ENCODE measurements around the gene DOCK7.

Gene DOCK7

DNA sequence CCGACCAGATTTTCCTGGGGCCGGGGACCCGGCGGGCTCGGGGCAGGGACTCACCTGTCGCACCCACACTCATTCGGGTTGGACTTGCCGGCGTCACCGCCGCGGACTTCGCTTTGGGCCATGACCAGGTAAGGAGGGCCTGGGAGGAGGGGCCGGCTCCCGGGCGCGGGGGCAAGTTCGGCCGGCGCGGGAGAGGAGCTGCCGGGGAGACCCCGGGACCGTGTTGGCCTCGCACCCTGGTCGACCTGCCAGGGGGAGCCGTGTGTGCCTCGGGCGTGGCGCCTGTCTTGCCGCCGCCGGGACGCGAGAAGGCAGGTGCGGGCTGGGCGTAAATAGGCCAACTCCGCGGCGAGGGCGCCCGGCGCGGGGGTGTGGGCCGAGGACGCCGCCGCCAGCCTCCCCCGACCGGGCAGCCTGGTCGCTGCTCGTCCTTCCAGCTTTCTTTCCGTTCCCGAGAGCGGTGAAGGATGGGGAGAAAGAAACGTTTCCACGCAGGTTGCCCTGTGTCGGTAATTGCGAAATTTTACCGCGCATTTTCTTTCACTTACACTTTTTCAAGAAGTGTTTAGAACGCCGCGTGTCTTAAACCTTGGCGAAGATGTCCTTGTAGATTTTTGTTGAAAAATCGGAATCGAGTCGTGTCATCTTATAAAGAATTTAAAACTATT lies 250.8 kb downstream of the DOCK7 start:
- DNase-seq = no peak

DNA sequence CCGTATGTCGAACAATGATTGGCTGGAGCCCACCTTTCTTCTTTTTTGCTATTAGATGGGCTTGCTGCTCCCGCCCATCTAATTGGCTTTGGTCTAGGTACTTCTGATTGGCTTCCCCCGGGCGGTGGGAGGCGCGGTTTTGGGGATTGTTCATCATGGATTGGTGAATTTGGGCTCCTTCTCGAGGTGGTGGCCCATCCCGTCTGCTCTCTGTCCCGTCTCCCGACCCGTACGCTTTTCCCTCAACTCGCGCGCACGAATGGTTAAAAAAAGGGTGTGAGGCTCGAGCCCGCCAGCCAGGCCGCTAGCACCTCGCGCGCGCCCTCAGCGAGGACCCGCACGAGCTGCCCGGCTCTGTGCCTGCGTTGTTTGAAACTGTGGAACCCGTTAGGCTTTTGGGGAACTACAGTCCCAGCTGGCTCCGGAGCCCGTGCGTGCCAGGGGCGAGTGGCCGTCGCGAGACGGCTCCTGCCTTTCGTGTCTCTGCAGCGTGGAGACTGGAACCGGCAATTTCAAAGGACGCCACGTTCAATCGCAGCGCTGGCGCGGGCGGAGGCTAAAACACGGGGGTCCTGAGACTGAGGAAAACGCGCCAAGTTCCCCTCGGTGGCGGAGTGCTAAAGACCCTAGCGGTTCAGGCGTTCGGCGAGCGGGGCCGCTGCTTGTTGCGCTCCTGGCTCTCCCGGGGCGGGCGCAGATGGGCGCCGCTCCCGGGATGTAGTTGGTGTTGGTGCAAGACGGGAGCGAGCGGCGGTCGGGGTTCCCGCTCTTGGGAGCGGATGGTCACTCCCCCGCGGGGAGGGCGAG lies 251.5 kb downstream of the DOCK7 start, which contains the start of gene USP1:
TSS of gene USP1 (plus strand) at position 584 of the 807 bp plus-strand sequence. CDS start 2,819 bp downstream, outside the sequence.
- DNase-seq = peak; percentile 99

- no peak for DNase-seq
These were observed 252.1 kb downstream of the DOCK7 start for GRCh38 chr1:62436039-62436465.

DNA sequence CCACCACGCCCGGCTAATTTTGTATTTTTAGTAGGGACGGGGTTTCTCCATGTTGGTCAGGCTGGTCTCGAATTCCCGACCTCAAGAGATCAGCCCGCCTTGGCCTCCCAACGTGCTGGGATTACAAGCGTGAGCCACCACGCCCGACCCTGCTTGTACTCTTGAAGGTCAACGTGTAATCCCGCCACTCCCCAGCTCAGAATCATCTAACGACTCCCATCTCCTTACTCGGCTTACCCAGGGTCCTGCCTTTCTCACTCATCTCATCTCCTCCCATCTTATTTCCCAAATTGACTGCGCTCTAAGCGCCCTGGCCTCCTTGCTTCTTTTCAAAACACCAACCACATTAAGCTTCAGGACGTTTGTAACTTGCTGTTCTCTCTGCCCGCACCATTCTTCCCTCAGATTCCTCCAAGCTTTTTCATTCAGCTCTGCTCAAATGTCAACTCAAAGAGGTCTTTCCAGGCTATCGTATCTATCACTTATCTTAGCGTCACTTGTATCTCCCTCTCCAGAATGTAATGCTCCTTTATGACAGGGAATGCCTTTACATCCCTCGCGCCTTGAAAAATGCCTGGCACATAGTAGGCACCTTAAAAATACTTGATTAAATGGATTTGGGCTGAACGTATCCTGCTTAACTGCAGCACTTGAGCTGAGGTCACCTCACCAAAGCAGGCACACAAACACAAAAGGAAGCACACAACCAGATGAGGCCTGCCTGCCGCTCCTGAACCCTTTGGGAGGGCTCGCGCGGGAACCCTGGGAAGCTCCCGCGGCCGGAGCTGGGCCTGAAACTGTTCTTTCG lies 252.8 kb downstream of the DOCK7 start:
- DNase-seq = no peak

GRCh38 chr1:62434618-62435001 lies 253.6 kb downstream of the DOCK7 start:
- no peak for DNase-seq

DNA sequence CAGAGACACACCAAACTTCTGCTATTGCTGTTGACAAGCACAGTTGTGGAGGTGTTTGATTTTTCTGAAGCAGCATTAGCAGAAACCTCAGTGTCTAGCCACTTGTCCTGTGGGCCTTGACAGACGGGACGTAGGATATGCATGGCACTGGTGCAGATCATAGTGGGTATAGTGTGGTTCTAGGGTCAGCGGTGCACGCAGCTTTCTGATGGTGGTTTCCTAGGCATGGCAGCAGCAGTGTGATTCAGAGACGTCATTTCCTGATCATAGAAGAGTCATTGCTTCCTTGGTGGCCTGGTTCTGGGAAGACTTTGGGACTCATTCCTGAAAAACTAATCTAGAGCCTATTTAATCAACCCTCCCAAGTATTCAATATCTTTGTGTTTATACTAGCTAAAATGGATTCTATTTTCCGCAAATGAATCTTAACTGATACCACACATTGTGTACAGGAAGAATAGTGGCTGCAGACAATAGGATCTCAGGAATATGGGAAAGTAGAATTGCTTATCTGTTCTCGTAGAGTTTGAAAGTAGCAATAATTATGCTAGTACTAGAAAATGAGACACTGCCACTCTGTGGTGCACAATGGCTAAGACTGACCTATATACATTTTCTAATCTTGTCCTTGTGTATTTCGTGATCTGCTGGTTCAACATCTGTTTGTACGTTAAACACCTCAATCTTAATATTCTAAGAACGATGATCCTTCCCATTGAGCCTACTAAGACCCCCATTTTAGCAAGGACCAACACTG lies 254.1 kb downstream of the DOCK7 start:
- DNase-seq = no peak

DNA sequence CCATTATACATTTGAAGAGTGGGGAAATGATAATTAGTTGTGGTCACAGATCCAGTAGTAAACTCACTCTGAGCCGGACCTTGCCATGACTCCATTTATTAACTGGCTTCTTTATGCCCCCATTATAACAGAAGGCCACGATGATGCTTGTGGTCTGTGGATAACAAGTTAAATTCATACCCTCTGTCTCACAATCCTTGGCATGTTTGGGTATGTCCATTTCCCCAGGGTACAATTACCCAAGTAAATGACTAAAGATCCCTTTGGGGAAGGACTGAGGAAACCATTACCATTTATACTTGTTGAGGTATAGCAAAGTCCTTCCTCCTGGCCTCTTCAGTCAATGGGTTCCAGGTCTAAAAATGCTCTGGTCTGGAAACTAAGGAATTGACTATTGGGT lies 258.6 kb downstream of the DOCK7 start:
- no peak for DNase-seq

DNA sequence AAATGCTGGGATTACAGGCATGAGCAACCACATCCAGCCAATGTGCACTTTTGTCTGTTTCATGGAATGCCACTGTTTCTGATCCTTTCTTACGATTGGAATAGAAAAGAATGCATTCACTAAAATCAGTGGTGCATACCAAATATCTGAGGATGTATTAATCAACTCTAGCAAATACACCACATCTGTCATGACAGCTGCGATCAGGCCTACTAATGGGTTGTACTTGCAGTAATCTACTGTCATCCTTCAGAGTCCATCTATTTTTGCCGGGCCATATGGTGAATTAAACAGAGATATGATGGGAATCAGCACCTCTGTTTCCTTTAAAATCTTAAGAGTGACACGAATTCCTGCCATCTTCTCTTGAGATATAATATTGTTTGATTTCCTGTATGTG lies 259.8 kb downstream of the DOCK7 start:
- DNase-seq = no peak

- no peak for DNase-seq
These were observed 261.4 kb downstream of the DOCK7 start for GRCh38 chr1:62426794-62427193.

- DNase-seq = no peak
These were observed 261.9 kb downstream of the DOCK7 start for GRCh38 chr1:62426237-62426636.

GRCh38 chr1:62425041-62425440 lies 263.1 kb downstream of the DOCK7 start:
- DNase-seq = no peak

GRCh38 chr1:62424411-62424810 lies 263.8 kb downstream of the DOCK7 start:
- DNase-seq = no peak

DNA sequence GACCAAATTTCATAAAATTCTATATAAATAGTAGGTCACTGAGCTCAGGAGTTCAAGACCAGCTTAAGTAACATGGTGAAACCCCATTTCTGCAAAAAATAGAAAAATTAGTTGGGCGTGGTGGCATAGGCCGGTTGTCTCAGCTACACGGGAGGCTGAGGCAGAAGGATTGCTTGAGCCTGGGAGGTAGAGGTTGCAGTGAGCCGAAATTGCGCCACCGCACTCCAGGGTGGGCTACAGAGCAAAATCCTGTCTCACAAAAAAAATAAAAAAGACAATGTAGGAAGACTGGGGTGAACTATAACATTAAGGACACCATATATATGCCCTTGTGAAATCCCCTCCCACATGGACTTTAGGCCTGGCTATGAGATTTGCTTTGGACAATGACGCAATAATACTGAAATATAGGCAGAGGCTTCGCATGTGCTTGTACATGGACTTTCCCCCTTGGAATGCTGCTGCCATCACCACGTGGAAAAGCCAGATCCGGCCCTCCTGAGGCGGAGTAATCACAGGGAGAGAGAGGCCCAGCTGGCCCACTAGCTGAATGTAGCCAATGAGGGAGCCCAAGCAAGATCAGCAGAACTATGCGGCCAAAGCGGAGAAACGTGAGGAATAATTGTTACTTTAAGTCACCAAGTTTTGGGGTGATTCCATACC lies 264.5 kb downstream of the DOCK7 start:
- DNase-seq = no peak

GRCh38 chr1:62420214-62420613 lies 268.0 kb downstream of the DOCK7 start:
- no peak for DNase-seq

DNA sequence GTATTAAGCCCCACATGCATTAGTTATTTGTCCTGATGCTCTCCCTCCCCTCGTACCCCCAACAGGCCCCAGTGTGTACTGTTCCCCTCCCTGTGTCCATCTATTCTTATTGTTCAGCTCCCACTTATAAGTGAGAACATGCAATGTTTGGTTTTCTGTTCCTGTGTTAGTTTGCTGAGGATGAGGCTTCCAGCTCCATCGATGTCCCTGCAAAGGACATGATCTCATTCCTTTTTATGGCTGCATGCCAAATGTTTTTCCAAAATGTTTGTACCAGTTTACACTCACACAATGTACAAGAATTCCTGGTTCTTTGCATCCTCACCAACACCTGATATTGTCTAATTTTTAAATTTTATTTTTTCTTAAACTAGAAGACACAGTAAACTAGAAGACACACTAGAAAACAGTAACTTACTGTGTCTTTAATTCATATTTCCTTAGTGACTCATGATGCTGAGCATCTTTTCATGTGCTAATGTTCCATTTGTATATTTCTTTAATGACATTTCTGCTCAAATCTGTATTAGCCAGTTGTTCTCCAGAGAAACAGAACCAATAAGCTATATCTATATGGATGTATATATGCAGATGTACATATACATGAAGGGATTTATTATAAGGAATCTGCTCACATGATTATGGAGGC lies 270.7 kb downstream of the DOCK7 start:
- no peak for DNase-seq

DNA sequence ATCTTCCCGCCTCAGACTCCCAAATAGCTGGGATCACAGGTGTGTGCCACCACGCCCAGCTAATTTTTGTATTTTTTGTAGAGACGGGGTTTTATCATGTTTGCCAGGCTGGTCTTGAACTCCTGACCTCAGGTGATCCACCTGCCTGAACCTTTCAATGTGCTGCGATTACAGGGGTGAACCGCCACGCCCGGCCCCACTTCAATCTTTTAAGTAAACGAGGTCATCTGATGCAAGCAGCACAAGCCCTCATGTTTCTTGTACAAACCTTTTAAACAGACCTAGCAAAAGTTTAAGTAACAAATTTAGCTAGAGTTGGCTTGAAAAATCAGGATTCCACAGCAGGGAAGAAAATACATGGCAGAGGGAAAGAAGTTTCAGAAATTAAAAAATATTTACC lies 272.5 kb downstream of the DOCK7 start:
- DNase-seq = no peak

- peak; percentile 27 for DNase-seq
These were observed 280.7 kb downstream of the DOCK7 start for GRCh38 chr1:62407398-62408009.

- DNase-seq = no peak
These were observed 281.6 kb downstream of the DOCK7 start for GRCh38 chr1:62406576-62406975.

DNA sequence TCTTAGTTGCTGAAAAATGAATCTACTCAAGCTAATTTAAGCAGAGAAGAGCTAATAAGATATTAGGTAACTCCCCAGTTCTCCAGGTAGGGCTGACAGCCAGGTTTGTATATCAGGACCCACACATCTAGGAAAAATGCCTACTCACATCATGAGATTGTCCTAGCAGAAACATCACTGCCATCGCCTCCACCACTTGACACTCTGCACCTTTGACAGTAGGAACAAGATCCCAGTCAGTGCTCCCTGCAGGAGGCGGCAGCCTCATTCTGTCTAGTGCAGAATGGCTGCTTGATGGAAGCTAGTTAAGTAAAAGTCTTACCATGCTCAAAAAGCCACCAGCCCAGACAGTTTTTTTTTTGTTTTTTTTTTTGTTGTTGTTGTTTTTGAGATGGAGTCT lies 282.9 kb downstream of the DOCK7 start:
- DNase-seq = no peak
